Measurements from ENCODE around the gene CTNNA1. TPM values are rescaled to one million over a fixed set of nuclear protein-coding genes. Genes with fewer than 3 reads are reported as not detected.
A peak's percentile ranks its signal among the peaks of the same experiment; 100 is the strongest.

CTNNA1 gene
- total and polyA plus RNA-seq, 5 donors = 163 to 360 (median 289) TPM

DNA sequence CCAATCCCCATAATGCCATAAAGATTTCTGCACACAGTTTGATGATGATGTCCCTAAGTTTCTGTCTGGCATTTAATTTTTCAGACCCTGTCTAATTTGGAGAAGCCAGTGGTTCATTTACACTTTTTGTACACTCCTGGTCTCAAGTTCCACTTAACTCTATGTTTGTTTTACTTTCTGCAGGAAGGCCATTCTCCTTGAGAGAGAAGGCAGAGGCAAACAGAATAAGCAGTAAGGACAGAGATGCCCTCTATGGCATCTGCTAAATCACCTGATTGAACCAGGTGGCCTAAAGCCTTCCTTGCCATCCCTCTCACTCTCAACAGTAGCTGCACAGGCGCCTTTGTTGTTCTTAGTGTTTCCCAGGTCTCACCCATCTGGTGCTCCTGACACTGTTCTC lies 208.0 kb downstream of the CTNNA1 start:
- 100% methylated on average over 1 of the region's 1 CpG for WGBS
- ATAC-seq = no peak
- DNase-seq = no peak
- Histone ChIP-seq H3K4me3 (ENCODE audit: low read length) (no peak overlapping the region), H3K9me3 (ENCODE audit: control insufficient read depth, low read length) (no peaks in the 10 kb centered on the region), H3K27ac (ENCODE audit: low read length) (peak overlapping the region; percentile 31), H3K27me3 (ENCODE audit: control insufficient read depth, insufficient read depth) (no peaks in the 10 kb centered on the region), H3K4me1 (ENCODE audit: control insufficient read depth, insufficient read depth, low read length) (peaks cover 4% of the 10 kb centered on the region)
- intact Hi-C loops (cut with DNase I) = no loop called here

- no peak overlapping the region for H3K4me3 ChIP-seq (ENCODE audit: low read length)
- DNase-seq (no peak), ATAC-seq (no peak)
- H3K27me3 ChIP-seq (ENCODE audit: control insufficient read depth, insufficient read depth) = no peaks in the 10 kb centered on the region
- WGBS = 84% methylated on average over 1 of the region's 1 CpG
- peaks cover 4% of the 10 kb centered on the region for H3K4me1 ChIP-seq (ENCODE audit: control insufficient read depth, insufficient read depth, low read length)
- intact Hi-C loops (cut with DNase I) = no loop called here
- H3K27ac ChIP-seq (ENCODE audit: low read length) = no peak overlapping the region
- H3K9me3 ChIP-seq (ENCODE audit: control insufficient read depth, low read length) = no peaks in the 10 kb centered on the region
These were observed 208.5 kb downstream of the CTNNA1 start for GRCh38 chr5:138961729-138962128.

DNA sequence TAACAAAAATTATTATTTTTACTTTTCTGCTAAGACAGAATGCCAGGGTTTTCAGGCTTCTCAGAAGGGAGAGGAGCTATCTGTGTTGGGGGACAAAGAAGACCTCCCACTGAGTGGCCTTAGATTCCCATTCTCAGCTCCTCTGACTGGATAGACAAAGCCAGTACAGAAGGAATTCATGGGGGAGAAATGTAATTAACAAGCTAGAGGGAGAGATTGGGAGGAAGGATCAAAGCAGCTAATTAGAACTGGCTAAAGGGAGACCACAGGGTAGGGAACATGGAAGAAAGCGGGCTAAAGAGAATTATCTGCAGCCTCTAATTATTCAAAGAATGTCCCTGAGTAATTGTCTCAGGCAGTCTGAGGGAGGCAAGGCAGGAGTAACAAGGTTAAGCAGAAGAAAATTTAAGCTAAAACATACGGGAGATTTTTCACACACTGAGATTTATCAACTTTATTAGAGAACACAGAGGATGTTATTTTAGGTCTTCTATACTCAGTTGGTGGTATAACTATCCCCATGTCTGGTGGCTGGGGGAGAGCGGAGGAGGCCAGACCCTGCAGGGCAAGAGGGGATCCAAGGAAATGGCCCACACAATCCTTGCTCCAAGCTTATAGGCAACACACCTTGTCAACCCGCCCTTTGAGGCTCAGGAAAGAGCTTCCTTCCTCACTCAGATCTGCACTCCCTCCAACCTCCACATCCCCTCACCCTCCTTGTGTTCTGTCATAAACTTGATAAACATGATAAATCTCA lies 209.6 kb downstream of the CTNNA1 start:
- peaks cover 4% of the 10 kb centered on the region for H3K4me1 ChIP-seq (ENCODE audit: control insufficient read depth, insufficient read depth, low read length)
- ATAC-seq = no peak
- H3K27ac ChIP-seq (ENCODE audit: low read length) = no peak overlapping the region
- WGBS = 88% methylated on average over 4 of the region's 4 CpGs
- no peak for DNase-seq
- no peaks in the 10 kb centered on the region for H3K9me3 ChIP-seq (ENCODE audit: control insufficient read depth, low read length)
- intact Hi-C loops (cut with DNase I) = no loop called here
- H3K27me3 ChIP-seq (ENCODE audit: control insufficient read depth, insufficient read depth) = no peaks in the 10 kb centered on the region
- no peak overlapping the region for H3K4me3 ChIP-seq (ENCODE audit: low read length)

DNA sequence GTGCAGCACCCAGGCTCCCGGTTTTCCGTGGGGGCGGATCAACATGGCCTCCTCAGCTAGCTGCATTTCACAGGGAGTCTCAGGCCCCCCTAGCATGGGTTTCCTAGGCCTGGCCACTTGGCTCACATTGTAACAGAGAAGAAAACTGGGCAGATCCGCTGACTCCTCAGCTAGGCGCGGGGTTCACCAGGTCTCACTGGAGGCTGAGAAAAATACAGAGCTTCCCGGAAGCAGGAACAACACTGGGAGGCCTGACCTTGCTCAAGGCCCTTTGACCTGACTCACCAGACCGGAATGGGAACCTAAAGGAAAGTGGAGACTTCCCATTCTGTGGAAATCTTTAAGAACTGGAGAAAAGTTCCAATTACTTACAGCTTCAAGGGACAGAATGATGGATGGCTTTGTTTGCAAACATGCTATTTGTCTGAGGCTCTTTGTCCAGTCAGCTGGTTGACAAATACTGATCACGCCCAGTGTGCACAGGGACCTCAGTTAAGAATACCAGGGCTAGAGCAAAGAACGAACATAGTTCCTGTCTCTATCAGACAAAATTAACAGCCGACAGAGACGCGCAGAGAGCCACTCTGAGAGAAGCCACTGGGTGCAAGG lies 210.6 kb downstream of the CTNNA1 start:
- intact Hi-C loops (cut with DNase I) = no loop called here
- Histone ChIP-seq H3K9me3 (ENCODE audit: control insufficient read depth, low read length) (no peaks in the 10 kb centered on the region), H3K27me3 (ENCODE audit: control insufficient read depth, insufficient read depth) (no peaks in the 10 kb centered on the region), H3K4me3 (ENCODE audit: low read length) (no peak overlapping the region), H3K4me1 (ENCODE audit: control insufficient read depth, insufficient read depth, low read length) (peaks cover 9% of the 10 kb centered on the region), H3K27ac (ENCODE audit: low read length) (no peak overlapping the region)
- ATAC-seq (no peak), DNase-seq (no peak)
- WGBS = 83% methylated on average over 13 of the region's 13 CpGs

DNA sequence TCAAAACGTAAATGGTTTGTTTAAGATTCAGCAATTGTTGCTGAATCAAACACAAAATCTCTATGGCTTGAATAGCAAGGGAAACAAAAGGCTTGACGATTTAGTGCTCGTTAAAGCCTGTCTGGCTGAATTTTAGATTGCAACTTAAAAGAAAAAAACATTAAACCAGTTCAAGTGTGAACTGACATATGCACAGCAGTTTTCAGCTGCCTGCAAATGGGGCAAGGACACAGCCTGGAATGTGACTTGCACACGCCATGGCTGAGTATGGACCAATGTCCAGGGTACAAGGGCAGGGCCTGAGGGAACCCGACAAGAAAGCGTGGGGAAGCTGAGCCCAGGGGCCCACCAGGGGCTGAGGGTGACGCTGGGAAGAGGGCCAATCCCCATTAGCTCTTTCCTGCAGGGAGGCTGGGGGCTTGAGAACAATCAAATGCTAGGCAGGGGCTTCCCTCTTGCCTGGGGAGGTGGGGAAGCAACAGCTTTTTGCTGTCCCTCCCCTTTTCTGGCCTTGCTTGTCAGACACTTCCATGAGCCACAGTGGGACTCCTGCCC lies 211.5 kb downstream of the CTNNA1 start:
- WGBS = 62% methylated on average over 7 of the region's 7 CpGs
- Histone ChIP-seq H3K9me3 (ENCODE audit: control insufficient read depth, low read length) (no peaks in the 10 kb centered on the region), H3K27me3 (ENCODE audit: control insufficient read depth, insufficient read depth) (no peaks in the 10 kb centered on the region), H3K27ac (ENCODE audit: low read length) (no peak overlapping the region), H3K4me1 (ENCODE audit: control insufficient read depth, insufficient read depth, low read length) (peaks cover 14% of the 10 kb centered on the region), H3K4me3 (ENCODE audit: low read length) (no peak overlapping the region)
- no peak for DNase-seq
- ATAC-seq = no peak
- intact Hi-C loops (cut with DNase I) = no loop called here

DNA sequence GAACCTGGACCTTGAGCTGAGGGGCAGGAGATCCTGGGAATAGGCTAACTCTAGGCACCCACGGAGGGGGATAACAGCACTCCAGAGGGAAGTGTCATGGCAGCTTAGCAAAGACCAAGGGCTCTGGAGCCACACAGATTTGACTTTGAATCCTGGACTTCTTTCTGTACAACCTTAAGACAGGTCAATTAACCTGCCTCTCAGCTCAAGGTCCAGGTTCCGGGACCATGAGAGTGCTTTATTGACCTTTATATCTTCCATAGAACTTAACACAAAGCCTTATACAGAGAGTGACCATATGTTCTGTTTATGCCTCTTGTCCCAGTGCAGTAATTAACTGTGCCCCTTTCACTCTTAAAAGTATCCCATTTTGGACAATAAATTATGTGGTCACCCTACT lies 212.4 kb downstream of the CTNNA1 start:
- 98% methylated on average over 2 of the region's 2 CpGs for WGBS
- Histone ChIP-seq H3K4me1 (ENCODE audit: control insufficient read depth, insufficient read depth, low read length) (peaks cover 14% of the 10 kb centered on the region), H3K9me3 (ENCODE audit: control insufficient read depth, low read length) (no peaks in the 10 kb centered on the region), H3K27me3 (ENCODE audit: control insufficient read depth, insufficient read depth) (no peaks in the 10 kb centered on the region), H3K27ac (ENCODE audit: low read length) (no peak overlapping the region), H3K4me3 (ENCODE audit: low read length) (no peak overlapping the region)
- DNase-seq = no peak
- intact Hi-C loops (cut with DNase I) = no loop called here
- ATAC-seq = no peak

GRCh38 chr5:138966236-138966985 lies 213.2 kb downstream of the CTNNA1 start:
- Histone ChIP-seq H3K4me3 (ENCODE audit: low read length) (no peak overlapping the region), H3K27me3 (ENCODE audit: control insufficient read depth, insufficient read depth) (no peaks in the 10 kb centered on the region), H3K9me3 (ENCODE audit: control insufficient read depth, low read length) (no peaks in the 10 kb centered on the region), H3K4me1 (ENCODE audit: control insufficient read depth, insufficient read depth, low read length) (peaks cover 16% of the 10 kb centered on the region), H3K27ac (ENCODE audit: low read length) (no peak overlapping the region)
- intact Hi-C loops (cut with DNase I) = no loop called here
- WGBS = 98% methylated on average over 10 of the region's 10 CpGs
- no peak for DNase-seq
- ATAC-seq = no peak

GRCh38 chr5:138967791-138968448 lies 214.7 kb downstream of the CTNNA1 start:
- Histone ChIP-seq H3K27me3 (ENCODE audit: control insufficient read depth, insufficient read depth) (no peaks in the 10 kb centered on the region), H3K27ac (ENCODE audit: low read length) (no peak overlapping the region), H3K4me3 (ENCODE audit: low read length) (no peak overlapping the region), H3K4me1 (ENCODE audit: control insufficient read depth, insufficient read depth, low read length) (peaks cover 26% of the 10 kb centered on the region), H3K9me3 (ENCODE audit: control insufficient read depth, low read length) (no peaks in the 10 kb centered on the region)
- intact Hi-C loops (cut with DNase I) = no loop called here
- DNase-seq (no peak), ATAC-seq (no peak)
- 77% methylated on average over 10 of the region's 10 CpGs for WGBS

DNA sequence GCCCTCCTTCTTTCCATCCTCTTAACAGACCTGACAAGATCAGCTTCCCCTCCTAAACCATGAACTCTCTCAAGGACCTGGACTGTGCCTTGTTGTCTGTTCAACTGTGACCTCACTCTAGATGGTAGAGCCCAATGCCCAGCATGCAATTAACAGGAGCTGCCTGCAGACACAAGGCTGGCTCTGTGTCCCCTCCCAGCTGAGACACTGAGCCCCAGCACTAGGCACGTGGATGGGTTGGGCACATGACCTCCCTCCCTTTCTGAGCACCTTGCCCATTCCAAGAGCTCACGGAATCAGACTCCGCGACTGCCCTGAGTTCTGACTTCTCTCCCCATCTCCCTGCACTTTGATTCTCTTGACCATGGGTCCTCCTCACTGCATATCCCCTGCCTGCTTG lies 215.4 kb downstream of the CTNNA1 start:
- peaks cover 24% of the 10 kb centered on the region for H3K4me1 ChIP-seq (ENCODE audit: control insufficient read depth, insufficient read depth, low read length)

DNA sequence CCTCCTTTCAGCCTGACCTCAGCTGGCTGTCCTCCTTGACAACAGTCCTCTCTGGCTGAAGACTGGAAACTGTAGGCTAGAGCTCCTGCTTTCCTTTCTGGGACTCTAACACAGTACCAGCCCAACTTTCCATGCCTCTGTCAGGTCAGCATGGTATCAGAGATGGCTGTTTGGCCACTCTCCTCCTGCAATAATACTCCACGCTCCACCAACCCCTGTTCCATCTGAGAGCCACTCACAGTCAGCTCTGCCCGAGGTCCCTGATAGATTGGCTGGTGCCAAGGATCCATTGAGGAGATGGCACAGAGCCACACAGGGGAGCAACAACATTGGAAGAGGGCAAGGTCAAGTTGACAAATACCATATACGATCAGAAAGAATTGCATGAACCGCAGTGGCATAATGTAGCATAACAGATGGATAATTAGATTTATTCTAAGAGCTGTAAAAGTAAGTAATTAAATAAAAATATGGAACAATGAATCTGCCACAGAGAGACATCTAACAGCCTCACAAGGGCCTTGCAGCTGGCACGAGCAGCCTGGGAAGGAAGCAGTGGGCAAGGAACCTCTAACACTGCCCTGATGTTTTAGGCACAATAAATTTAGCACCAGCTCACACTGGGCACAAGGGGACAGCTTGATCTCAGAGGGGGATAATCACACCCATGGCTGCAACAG lies 216.2 kb downstream of the CTNNA1 start:
- Histone ChIP-seq H3K4me3 (ENCODE audit: low read length) (no peak overlapping the region), H3K4me1 (ENCODE audit: control insufficient read depth, insufficient read depth, low read length) (peaks cover 28% of the 10 kb centered on the region), H3K27me3 (ENCODE audit: control insufficient read depth, insufficient read depth) (no peaks in the 10 kb centered on the region), H3K9me3 (ENCODE audit: control insufficient read depth, low read length) (no peaks in the 10 kb centered on the region), H3K27ac (ENCODE audit: low read length) (peak overlapping the region; percentile 72)
- intact Hi-C loops (cut with DNase I) = no loop called here
- no peak for ATAC-seq
- no peak for DNase-seq
- 73% methylated on average over 5 of the region's 5 CpGs for WGBS

More for the DNA sequence above, 215.4 kb downstream of the CTNNA1 start:
- no peaks in the 10 kb centered on the region for H3K9me3 ChIP-seq (ENCODE audit: control insufficient read depth, low read length)
- 76% methylated on average over 4 of the region's 4 CpGs for WGBS
- DNase-seq (no peak), ATAC-seq (no peak)
- no peak overlapping the region for H3K4me3 ChIP-seq (ENCODE audit: low read length)
- intact Hi-C loops (cut with DNase I) = no loop called here
- H3K27ac ChIP-seq (ENCODE audit: low read length) = no peak overlapping the region
- H3K27me3 ChIP-seq (ENCODE audit: control insufficient read depth, insufficient read depth) = no peaks in the 10 kb centered on the region
